Neutrophil (primary cell): Measurements from ENCODE around the gene PHEX.

Experiments used
- H3K27ac ChIP-seq: fragments of 200-600 bp; sonication (generic); 2 replicates; pipeline ENCODE4 v1.5.1; 2016; ENCODE audit warnings: mild to moderate bottlenecking, moderate library complexity
- H3K27me3 ChIP-seq: fragments of 200-600 bp; sonication (generic); 2 replicates; pipeline ENCODE4 v1.6.0; 2016; ENCODE audit warnings: mild to moderate bottlenecking
- H3K36me3 ChIP-seq: fragments of 200-600 bp; sonication (generic); 2 replicates; pipeline ENCODE4 v1.5.1; 2017
- H3K4me1 ChIP-seq, 2 experiments: fragments of 200-600 bp in 1 of 2; sonication (generic) in 1 of 2; 1 replicate in 1 of 2; 2 replicates in 1 of 2; pipeline versions ENCODE4 v1.5.1 to v1.6.1; 2013 to 2016; ENCODE audit warnings: low read depth in 1 of 2, low read length in 1 of 2, mild to moderate bottlenecking in 1 of 2, moderate library complexity in 1 of 2; ENCODE audit not compliant: control insufficient read depth in 1 of 2, insufficient read depth in 1 of 2
- H3K4me3 ChIP-seq, 2 experiments: fragments of 200-600 bp in 1 of 2; sonication (generic) in 1 of 2; 1 replicate in 1 of 2; 2 replicates in 1 of 2; pipeline ENCODE4 v1.5.1; 2013 to 2016; ENCODE audit warnings: low read depth in 1 of 2, low read length in 1 of 2, mild to moderate bottlenecking in 1 of 2, moderate library complexity in 1 of 2
- H3K9me3 ChIP-seq: fragments of 200-600 bp; sonication (generic); 2 replicates; pipeline ENCODE4 v1.5.1; 2016
- CTCF ChIP-seq: fragments of 200-600 bp; sonication (generic); IDR thresholded peaks from 2 replicates; pipeline ENCODE4 v1.5.1; 2016; ENCODE audit warnings: antibody characterized with exemption

Gene PHEX

GRCh38 chrX:22300130-22300529, 268.0 kb downstream of the PHEX start:
- no peak overlapping the region for H3K27ac ChIP-seq
- H3K36me3 ChIP-seq, result no peaks in the 10 kb centered on the region
- no peaks in the 10 kb centered on the region for H3K4me1 ChIP-seq
- no peaks in the 10 kb centered on the region for H3K27me3 ChIP-seq
- H3K9me3 ChIP-seq, result no peaks in the 10 kb centered on the region
- no peak for TF ChIP-seq CTCF
- no peak overlapping the region for H3K4me3 ChIP-seq
